Mononuclear cell (primary cell): ENCODE results near the gene ORAI1. TPM values are rescaled to one million over a fixed set of nuclear protein-coding genes. Genes with fewer than 3 reads are reported as not detected.
"Not testable (repeated sequence)": the region's sequence is repeated elsewhere in the genome, so short reads cannot be mapped to it uniquely, and the experiment has no call there.

Source experiments
- H3K27me3 ChIP-seq: 2 replicates; pipeline ENCODE4 v1.6.0; 2011; ENCODE audit warnings: low read length, control low read depth; ENCODE audit not compliant: insufficient read depth
- H3K4me1 ChIP-seq: 2 replicates; pipeline ENCODE4 v1.5.1; 2011; ENCODE audit warnings: mild to moderate bottlenecking, low read length, control low read depth; ENCODE audit not compliant: insufficient read depth
- H3K4me3 ChIP-seq: 2 replicates; pipeline ENCODE4 v1.5.1; 2011; ENCODE audit warnings: mild to moderate bottlenecking, low read length, moderate library complexity
- H3K9me3 ChIP-seq: 2 replicates; pipeline ENCODE4 v1.5.1; 2011; ENCODE audit warnings: low read depth, mild to moderate bottlenecking, control low read depth, low read length
- total RNA-seq: library from RNA; depleted of rRNA; stranded (reverse); fragments of >200 nt; gene quantifications from one replicate; pipeline ENCODE4 v1.2.3, GENCODE V29; 2012

The ORAI1 gene
- total RNA-seq: 31.3 TPM

DNA sequence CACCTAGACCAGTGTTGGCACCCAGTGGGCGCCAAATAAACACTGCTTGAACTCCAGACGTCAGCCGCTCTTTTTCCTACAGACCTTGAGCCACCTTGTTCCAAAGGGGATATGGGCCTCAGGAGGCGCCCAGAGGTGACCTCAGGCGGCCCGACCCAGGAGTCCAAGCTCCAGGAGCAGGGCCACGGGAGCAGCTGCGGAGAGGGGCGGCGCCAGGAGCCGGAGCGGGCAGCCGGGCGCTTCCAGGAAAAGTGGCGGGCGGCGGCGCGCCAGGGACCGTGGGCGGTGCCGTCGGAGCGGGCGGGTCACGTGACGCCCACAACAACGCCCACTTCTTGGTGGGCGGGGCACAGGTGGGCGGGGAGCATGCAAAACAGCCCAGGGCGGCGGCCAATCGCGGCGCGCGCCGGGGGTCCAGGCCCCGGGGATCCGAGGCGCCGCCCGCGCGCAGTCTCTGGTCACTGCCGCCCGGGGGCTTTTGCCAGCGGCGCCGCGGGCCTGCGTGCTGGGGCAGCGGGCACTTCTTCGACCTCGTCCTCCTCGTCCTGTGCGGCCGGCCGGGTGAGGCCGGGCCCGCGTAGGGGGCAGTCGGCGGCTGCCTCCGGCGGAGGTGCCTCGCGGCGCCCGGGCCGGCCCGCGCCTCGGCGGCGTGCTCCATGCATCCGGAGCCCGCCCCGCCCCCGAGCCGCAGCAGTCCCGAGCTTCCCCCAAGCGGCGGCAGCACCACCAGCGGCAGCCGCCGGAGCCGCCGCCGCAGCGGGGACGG, at the start of gene ORAI1:
TSS of gene ORAI1 (plus strand) at position 444 of the 766 bp plus-strand sequence.
- H3K4me1 ChIP-seq: peaks cover 54% of the 10 kb centered on the region
- peak within 1 kb of the TSS; percentile 80 for H3K4me3 ChIP-seq
- no peaks in the 10 kb centered on the region for H3K27me3 ChIP-seq
- no peaks in the 10 kb centered on the region for H3K9me3 ChIP-seq

DNA sequence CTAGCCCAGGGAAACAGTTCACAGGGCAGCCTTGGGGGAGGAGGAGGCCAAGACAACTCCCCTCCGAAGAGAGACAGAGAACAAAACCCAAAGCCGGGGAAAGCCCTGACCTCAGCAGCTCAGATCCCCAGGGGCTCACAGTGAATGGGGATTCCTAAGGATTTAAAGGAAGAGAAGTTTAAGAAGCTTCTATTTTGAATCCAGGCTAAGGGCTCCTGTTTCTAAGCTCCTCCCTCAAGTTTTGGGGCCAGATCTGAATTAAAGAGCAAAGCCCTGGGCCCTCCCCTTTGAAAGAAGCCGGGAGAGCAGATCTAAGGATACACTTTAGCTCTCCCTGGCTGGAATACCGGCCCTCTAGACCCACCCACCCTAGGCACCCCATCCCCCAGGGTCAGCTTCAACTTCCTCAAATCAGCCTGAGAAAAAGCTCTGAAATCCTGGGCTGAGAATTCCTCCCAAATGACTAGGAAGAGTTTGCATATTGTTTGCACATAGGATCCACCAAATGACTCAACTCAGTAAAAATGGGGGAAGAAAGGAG, 49.4 kb upstream of the ORAI1 start:
- no peaks in the 10 kb centered on the region for H3K9me3 ChIP-seq
- peaks cover 37% of the 10 kb centered on the region for H3K4me1 ChIP-seq
- no peak overlapping the region for H3K4me3 ChIP-seq
- H3K27me3 ChIP-seq: no peaks in the 10 kb centered on the region

DNA sequence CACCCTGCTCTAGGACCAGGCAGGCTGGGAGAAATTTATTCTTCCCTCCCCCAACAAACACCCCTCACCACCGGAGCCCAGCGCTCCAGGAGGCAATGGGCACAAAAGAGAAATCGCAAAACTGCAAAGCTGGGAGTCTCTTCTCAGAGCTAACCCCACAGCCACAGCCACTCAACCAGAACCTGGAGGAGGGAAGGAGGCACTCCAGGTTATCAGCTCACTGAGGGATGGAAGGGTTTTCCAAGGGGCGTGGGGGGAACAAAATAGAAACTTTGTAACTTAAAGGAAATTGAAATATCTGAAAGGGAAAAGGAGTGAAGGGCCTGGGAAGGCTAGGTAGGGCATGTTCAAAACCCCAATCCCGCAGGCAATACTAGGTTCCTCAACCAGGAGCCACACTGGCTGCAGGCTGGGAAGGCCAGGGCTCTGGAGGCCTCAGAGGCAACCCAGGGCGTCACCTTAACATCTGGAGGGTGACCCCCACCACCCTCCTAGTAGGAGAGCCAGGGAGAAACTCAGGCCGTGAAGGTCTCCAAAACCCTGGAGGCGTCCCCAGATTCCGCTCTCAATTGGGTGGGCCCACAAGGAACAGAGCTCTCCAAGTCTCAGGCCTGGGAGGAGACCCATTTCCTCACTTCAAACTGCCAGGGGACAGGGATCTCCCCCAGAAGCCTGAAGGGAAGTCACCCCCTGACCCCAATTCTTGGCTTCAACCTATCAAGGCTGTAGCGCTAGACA, 48.7 kb upstream of the ORAI1 start:
- Histone ChIP-seq H3K27me3 (no peaks in the 10 kb centered on the region), H3K4me1 (peaks cover 44% of the 10 kb centered on the region), H3K4me3 (no peak overlapping the region), H3K9me3 (no peaks in the 10 kb centered on the region)

DNA sequence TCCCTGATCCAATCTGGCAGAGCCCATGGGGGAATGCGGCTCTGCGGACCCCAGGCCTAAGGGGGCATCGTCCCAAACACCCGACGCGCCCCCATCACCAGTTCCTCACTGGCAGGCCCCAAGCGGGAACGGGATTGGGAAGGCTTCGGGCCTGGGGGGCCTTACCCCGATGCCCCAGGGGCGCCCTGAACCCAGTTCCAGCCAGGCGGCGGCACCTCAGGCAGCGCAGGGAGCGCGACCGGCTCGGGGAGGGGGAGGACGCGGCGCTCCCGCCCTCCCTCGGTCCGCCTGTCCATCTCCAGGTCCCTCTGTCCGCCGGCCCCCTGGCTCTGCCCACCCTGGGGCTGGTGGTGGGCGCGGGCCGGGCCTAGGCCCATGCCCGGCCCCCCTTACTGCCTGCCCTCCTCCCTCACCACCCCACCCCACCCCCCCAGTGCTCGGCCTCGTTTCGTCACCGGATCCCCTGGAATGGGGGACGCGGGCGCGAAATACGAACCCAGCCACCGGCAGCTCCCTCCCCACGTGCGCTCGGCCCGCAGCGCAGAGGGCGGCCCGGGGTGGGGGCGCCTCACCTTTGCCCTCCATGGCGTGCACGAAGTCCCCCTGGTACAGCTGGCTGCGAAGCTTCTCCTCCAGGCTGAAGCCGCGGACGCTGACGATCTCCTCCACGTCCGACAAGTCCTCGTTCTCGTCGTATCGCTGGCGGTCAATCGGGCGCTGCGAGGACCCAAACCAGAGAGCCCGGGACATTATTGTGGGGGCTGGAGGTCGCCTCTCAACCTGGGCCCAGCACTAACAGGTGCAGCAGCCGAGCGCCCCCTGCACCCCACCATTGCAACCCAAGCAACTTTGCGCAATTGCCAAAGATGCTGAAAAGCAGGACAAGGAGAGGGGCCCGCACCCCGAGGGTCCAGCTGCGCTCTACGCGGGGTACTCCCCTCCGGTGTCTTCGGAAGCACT, 47.8 kb upstream of the ORAI1 start:
- H3K27me3 ChIP-seq: no peaks in the 10 kb centered on the region
- H3K4me1 ChIP-seq: peaks cover 49% of the 10 kb centered on the region

DNA sequence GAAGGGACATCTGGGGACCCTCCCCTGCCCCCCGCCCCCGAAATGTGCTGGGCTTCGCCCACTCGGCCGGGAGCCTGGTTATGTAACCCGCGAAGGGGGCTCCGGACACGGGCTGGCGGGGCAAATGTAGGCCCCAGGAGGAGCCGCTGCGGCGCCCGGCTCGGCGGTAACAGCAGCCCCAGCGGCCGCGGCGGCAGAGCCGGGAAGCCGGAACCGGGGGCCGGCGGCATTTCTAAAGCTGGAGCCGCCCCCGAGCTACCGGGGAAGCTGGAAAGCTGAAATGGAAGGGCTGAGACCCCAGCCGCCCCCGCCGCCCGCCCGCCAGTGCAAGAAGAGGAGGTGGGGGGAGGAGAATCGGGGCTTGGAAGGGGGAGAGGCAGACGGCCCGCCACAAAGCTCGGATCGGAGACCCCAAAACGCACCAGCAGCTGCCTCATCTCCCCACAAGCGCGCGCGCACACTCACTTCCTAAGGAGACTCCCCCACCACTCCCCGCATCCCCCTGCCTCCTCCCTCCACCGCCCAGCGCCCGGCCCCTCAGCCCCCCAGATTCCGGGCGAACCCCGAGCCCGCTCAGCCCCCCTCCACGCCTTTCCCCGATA, 47.0 kb upstream of the ORAI1 start:
- peaks cover 49% of the 10 kb centered on the region for H3K4me1 ChIP-seq
- peak overlapping the region; percentile 75 for H3K4me3 ChIP-seq
- H3K27me3 ChIP-seq: no peaks in the 10 kb centered on the region

More for the DNA sequence above, 47.8 kb upstream of the ORAI1 start:
- Histone ChIP-seq H3K9me3 (no peaks in the 10 kb centered on the region), H3K4me3 (peak overlapping the region; percentile 75)

DNA sequence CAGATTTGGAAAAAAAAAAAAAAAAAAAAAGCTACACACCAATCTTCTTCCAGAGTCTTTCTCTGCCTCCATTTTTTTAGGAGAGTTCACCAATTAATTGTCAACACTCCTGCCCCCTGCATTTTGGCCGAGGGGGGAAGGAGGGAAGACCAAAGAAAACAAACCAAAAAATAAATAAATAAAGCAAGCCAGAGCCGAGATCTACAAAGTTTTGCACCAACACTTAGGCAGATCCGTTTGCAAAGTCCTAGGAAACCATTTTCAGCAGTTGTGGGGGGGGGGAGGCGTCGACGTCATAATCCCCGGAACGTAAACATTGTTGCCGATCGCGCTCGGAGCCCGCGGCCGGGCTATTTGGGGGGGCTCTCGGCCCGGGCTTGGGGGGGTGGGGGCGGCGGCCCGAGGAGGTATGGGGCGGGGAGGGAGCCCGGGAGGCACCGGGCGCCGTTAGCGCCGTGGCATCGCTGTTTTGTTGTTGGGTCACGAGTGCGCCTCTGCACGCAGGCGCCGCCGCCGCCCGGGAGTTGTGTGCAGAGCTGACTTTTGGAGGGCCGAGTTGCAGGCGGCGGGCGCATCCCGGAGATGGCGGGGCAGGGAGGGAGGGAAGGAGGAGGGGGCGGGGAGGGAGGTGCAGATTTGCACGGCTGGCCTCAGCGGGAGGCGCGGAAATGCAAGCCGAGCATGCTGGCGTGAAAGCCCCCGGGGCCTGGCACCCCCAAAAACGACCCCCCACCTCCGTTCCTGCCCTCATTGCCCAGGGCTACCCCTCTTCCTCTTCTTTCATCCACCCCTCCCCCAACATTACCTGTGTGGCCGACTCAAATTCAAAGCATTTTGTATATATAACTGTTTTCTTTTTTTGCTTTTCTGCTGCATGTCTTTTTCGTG, 46.1 kb upstream of the ORAI1 start:
- H3K4me3 ChIP-seq: peak overlapping the region; percentile 75
- no peaks in the 10 kb centered on the region for H3K9me3 ChIP-seq
- no peaks in the 10 kb centered on the region for H3K27me3 ChIP-seq
- peaks cover 49% of the 10 kb centered on the region for H3K4me1 ChIP-seq

More for the DNA sequence above, 47.0 kb upstream of the ORAI1 start:
- H3K9me3 ChIP-seq: no peaks in the 10 kb centered on the region

DNA sequence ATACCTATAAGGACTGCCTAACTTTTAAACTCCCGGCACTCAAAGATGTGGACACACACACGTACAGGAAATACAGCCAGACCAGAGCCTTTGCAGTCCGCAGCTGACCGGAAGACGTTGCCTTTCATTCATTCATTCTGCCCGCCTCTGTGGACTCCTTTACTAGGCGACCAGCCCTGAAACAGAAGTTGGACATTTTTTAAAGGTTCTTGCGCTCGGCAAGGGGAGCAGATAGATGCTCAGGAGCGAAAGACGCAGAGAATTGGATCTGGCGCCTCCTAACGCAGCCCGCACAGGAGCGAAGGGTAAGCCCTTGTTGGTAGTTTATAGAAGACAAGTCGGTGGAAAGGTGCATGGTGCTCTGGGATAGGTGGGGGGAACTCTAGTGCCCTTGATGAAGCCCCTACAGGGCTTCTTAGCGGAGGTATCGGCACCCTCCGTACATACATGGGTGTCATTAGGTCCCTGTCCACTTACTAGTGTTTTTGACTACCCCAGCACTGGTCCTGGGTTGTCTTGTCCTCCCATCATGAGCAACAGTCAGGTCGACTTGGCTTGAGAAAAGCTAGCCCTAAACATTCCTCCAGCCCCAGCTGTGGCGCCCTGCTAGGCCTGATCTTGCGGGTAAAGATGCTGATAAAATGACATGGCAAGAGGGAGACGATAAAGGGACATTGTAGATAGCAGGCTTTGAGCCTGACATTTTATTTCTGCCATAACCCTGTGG, 45.2 kb upstream of the ORAI1 start, which contains the start of gene KDM2B:
TSS of gene KDM2B (minus strand) at position 65 of the 727 bp plus-strand sequence. CDS start 112 bp downstream, outside the sequence.
- Histone ChIP-seq H3K9me3 (no peaks in the 10 kb centered on the region), H3K4me3 (peak within 1 kb of the TSS; percentile 75), H3K4me1 (peaks cover 49% of the 10 kb centered on the region), H3K27me3 (no peaks in the 10 kb centered on the region)

DNA sequence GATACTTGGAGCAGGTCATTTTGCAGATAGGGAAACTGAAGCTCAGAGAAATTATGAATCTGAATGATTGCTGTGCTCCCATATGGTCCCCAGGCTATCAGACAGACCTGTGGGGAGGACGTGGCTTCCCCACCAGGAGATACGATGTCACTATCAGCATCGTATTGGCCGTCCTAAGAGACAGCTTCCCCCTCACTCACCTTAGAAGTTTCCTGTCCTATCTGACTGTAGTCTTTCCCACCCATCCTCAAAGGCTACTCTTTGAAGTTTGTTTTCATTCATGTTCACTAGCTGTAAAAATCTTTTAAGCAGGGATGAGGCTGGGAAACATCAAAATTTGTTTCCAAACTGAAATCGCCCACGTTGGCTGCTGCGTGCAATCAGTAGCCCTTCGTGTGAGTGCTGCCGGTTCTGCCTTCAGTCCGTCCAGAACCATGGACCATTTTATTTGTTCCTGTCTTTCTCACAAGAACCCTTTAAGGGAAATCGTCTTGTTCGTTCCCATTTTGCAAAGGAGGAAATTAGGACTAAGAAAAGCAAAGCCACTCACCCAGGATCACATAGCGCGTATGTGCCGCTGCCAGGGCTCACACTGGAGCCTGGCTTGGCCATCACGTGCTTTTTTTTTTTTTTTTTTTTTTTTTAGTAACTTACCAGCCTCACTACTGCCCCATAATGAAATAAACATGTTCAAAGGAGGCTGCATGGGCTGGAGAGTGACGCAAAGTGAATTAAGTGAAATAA, 44.5 kb upstream of the ORAI1 start:
- H3K4me3 ChIP-seq: peak overlapping the region; percentile 44
- H3K4me1 ChIP-seq: peaks cover 49% of the 10 kb centered on the region
- no peaks in the 10 kb centered on the region for H3K9me3 ChIP-seq
- H3K27me3 ChIP-seq: no peaks in the 10 kb centered on the region

DNA sequence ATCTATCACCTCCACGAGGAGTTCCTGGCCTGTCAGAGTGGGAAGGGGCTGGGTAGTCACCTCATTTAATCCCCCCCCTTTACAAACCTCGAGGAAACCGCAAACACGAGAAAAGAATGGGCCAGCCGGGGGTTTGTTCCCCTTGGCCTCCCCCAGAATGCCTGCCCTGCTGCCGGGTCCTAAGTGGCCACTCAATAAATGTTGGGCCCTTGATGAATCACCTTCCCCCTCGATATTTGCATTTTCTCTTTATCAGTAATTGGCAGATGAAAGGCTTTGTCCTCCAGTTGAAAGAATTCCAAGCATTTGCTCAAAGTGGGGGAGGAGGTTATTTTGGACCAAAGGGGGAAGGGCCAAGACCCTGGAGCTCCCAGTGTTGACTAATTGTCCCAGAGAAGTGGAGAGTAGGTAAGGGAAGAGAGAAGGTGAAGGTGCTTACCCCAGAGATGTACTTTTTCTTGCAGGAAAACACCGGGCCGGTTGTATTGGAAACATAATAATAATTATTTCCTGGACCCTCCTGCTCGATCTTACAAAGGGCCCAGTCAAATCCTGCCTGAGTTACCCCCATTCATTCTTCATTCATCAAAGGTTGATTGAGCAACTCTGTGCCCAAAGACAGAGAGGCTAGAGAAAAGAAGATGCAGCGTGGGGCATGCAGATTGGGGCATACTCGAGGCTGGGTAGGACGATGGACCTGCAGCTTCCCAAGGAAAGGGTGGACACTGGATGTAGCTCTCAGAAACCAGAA, 43.6 kb upstream of the ORAI1 start:
- no peaks in the 10 kb centered on the region for H3K9me3 ChIP-seq
- peaks cover 41% of the 10 kb centered on the region for H3K4me1 ChIP-seq
- H3K27me3 ChIP-seq: no peaks in the 10 kb centered on the region
- H3K4me3 ChIP-seq: no peak overlapping the region

DNA sequence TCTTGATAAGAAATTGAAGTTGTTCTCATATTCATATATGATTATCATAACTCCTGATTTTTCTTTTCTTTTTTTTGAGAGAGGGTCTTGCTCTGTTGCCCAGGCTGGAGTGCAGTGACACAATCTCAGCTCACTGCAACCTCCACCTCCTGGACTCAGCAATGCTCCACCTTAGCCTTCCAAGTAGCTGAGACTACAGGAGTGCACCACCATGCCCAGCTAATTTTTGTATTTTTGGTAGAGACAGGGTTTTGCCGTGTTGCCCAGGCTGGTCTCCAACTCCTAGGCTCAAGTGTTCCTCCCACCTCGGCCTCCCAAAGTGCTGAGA, 43.0 kb upstream of the ORAI1 start:
- H3K9me3 ChIP-seq, H3K27me3 ChIP-seq, H3K4me3 ChIP-seq: not testable (repeated sequence)
- H3K4me1 ChIP-seq: peaks cover 36% of the 10 kb centered on the region

DNA sequence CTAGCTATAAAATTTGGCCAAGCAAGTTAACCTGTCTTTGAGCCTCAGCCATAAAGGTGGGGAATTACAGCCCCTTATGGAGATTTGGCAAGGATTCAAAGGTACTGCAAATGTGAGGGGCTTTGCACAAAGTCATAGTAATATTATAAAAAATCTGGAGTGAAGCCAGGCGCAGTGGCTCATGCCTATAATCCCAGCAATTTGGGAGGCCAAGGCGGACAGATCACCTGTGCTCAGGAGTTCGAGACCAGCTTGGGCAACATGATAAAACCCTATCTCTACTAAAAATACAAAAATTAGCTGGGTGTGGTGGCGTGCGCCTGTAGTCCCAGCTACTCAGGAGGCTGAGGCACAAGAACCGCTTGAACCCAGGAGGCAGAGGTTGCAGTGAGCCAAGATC, 41.4 kb upstream of the ORAI1 start:
- H3K9me3 ChIP-seq, H3K27me3 ChIP-seq, H3K4me3 ChIP-seq: not testable (repeated sequence)
- peaks cover 39% of the 10 kb centered on the region for H3K4me1 ChIP-seq
